ENCODE results near the gene ANKRD37. TPM values are rescaled to one million over a fixed set of nuclear protein-coding genes. Genes with fewer than 3 reads are reported as not detected.
A peak's percentile ranks its signal among the peaks of the same experiment; 100 is the strongest.
"Not testable (repeated sequence)": the region's sequence is repeated elsewhere in the genome, so short reads cannot be mapped to it uniquely, and the experiment has no call there.

Gene ANKRD37, protein sequence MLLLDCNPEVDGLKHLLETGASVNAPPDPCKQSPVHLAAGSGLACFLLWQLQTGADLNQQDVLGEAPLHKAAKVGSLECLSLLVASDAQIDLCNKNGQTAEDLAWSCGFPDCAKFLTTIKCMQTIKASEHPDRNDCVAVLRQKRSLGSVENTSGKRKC
- total RNA-seq = 5.6 and 7.3 TPM in 2 replicates
- polyA plus RNA-seq (2012) = 15.5 TPM

- peak; percentile 62 for DNase-seq (ENCODE audit: low read depth)
Observed at GRCh38 chr4:185396724-185397385, at the start of gene ANKRD37. ANKRD37 (plus strand) TSS chr4:185396841; CDS start chr4:185396924, 83 bp downstream.

- DNase-seq (ENCODE audit: low read depth) = no peak
Observed at GRCh38 chr4:185346975-185347601, 49.6 kb upstream of the ANKRD37 start.

DNA sequence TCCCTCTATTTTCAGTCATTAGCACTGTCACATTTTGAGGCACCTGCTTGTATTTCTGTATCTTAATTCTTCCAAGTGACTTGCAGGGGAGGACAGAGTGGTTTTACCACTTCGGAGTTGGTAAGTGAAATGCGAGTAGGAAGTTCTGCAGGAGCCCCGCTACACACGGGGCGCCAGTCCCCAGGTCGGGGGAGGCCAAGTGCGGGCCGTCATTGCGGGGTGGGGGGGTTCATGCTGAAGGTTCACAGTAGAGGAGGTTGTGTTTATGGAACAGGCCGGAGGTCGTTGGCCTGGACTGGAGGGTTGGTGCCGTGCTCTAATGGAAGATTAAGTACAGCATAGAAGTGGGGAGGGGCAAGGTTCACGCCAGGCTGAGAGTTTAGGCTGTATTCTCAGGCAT lies 45.0 kb upstream of the ANKRD37 start:
- DNase-seq (ENCODE audit: low read depth) = no peak

DNA sequence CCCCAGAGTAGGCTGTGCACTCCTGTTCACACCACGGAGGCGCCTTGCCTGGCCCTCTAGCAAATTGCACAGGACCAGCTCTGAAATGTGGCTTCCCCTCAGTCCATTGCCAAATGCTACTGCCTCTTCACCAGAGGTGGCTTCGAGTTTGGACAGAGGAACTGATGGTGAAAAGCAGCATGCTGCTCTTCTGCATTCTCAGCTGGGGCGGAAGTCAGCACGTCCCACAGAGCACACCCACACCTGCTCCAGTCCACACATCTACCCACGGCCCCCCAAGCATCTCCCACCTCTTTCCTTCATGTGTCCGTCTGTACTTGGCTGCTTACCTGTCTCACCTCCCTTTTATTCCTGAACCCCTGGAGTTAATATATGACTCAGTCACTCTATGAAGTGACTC lies 44.4 kb upstream of the ANKRD37 start:
- no peak for DNase-seq (ENCODE audit: low read depth)

DNA sequence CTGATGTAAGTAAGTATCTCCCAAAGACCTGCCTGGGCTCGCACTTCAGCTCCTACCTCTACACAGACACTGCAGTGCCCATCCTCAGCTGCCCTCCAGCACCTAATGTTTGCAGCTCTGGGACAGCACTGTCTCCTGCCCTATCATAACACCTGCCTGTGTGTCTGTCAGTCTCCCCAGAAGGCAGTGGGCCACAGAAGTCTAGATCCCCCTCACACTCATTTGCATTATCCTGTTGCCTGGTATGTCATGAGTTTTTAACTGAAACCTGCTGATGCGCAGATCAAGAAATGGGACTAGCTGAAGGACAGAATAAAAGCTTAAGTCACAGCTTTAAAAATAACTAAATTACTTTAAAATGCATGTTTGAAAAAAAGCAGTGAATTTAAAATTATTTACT lies 43.9 kb upstream of the ANKRD37 start:
- DNase-seq (ENCODE audit: low read depth) = no peak

DNA sequence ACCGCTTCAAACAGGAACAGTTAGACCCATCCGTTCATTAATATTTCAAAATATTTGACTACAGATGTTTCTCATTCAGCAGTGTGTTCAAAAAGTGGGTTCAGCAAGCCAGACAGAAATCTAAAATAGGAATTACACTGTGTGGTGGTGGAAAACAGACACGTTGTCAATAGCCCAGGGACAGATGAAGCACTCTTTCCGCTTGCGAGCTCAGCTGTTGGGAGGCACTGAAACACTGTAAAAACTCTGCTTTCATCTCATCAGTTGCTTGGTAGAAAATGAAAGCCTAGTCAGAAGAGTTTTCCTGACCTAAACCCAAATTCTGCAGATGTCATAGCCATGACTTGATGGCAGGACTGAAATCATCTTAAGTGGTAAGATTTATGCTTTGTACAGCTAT lies 39.4 kb upstream of the ANKRD37 start:
- peak; percentile 32 for DNase-seq (ENCODE audit: low read depth)

GRCh38 chr4:185357733-185358440 lies 38.8 kb upstream of the ANKRD37 start:
- no peak for DNase-seq (ENCODE audit: low read depth)

DNA sequence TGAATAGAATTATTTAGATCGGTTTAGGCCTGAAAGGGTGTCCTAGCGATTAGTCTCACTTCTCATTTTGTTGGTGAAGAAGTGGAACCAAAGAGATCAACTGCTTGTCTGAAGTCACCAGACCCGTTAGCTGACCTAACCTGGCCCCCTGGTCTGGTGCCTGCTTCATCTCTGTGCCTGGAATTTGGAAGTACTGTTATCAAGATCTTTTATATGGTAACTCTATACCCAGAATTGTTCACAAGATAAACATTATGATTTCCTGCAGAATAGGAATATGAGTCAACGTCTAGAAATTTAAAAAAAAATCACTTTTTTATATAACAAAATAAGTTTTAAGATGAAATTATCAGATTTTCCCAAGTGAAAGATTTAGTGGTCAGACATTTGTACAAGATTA lies 38.1 kb upstream of the ANKRD37 start:
- DNase-seq (ENCODE audit: low read depth) = no peak

DNA sequence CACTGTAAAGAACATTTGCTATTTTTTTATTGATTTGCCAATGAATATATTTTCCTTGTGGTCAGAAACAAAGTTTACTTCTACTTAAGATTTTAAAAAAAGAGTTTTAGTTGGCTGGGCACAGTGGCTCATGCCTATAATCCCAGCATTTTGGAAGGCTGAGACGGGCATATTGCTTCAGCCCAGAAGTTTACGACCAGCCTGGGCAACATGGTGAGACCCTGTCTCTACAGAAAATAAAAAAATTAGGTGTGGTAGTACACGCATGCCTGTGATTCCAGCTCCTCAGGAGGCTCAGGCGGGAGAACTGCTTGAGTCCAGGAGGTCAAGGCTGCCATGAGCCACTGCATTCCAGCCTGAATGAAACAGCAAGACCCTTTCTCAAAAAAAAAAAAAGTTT lies 37.7 kb upstream of the ANKRD37 start:
- DNase-seq (ENCODE audit: low read depth) = no peak

DNA sequence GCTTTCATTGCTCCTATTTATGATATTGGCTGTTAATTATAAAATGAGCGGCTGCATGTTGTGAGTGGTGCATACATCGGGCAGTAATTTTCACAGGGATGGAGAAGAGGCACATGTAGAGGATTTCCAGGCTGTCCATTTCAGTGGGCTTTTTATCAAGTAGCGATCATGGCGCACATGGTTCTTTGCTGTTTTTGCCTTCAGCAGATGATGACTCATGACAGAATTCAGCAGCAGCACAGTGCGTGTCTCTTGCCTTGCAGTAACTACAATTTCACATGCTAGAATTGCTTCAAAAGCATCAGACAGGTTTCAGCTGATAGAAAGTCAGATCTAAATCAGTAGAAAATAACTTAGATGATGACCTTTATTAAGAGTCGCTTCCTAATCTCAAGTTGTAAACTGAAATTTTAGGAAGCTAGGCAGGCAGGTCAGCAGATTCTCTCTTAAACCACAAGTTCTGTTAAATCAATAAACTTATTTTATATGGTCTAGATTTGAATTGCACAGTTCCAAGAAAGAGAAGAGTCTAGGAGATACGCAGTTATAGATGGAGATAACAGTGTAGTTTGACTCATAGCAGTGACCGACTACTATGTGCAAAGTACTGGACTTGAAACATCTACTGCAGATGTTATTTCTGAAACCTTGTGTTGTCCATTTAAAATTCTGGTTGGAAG lies 36.7 kb upstream of the ANKRD37 start:
- no peak for DNase-seq (ENCODE audit: low read depth)

DNA sequence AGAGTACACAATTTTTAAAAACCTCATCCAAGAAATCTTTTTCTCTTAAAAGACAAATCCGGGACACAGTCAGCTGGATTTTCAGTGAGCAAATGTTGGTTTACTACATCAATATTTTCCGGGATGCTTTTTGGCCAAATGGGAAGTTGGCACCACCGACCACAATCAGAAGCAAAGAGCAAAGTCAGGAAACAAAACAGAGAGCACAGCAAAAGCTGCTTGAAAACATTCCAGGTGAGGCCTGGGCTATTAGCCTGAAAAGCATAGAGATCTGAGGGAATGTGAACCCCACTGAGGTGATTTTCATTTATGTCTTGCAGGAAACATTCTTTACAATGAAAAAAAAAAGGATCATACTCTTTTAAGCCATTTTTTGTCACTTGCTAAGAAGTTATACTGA lies 34.8 kb upstream of the ANKRD37 start:
- no peak for DNase-seq (ENCODE audit: low read depth)

DNA sequence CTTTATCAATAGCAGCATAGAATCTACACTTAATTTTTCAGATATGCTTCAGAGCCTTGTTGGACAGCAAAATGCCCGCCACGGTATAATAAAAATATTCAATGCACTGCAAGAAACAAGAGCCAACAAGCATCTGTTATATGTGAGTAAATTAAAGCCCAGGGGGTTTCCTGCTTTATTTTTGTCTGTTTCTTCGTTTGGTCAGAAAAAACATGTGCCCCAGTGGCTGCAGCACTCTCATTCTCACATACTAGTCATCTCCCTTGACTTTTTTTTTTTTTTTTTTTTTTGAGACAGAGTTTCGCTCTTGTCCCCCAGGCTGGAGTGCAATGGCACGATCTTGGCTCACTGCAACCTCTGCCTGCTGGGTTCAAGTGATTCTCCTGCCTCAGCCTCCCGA lies 34.1 kb upstream of the ANKRD37 start:
- not testable (repeated sequence) for DNase-seq (ENCODE audit: low read depth)

GRCh38 chr4:185363251-185363650 lies 33.4 kb upstream of the ANKRD37 start:
- no peak for DNase-seq (ENCODE audit: low read depth)

GRCh38 chr4:185364886-185365285 lies 31.8 kb upstream of the ANKRD37 start:
- no peak for DNase-seq (ENCODE audit: low read depth)

DNA sequence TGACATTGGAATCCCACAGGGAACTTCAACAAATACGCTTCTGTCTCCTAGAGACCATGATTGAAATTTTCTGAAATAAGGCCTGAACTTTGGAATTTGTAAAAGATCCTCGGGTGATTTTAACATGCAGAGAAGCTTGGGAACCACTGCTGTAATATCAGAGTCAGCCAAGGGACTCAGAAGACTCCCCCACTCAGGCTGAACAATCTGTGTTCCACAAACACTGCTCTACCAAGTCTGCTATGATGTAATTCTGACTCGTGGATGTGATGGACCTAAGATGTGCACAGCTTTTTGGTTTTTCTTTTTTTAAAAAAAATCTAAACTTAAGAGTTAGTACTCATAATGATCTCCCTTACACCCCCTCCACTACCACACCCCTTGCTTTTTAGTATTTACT lies 26.9 kb upstream of the ANKRD37 start:
- no peak for DNase-seq (ENCODE audit: low read depth)

GRCh38 chr4:185370268-185370949 lies 26.2 kb upstream of the ANKRD37 start:
- DNase-seq (ENCODE audit: low read depth) = no peak

GRCh38 chr4:185371702-185372101 lies 24.9 kb upstream of the ANKRD37 start:
- DNase-seq (ENCODE audit: low read depth) = no peak

GRCh38 chr4:185374027-185374426 lies 22.6 kb upstream of the ANKRD37 start:
- DNase-seq (ENCODE audit: low read depth) = no peak

GRCh38 chr4:185374573-185374972 lies 22.1 kb upstream of the ANKRD37 start:
- no peak for DNase-seq (ENCODE audit: low read depth)

- no peak for DNase-seq (ENCODE audit: low read depth)
Observed at GRCh38 chr4:185378264-185378663, 18.4 kb upstream of the ANKRD37 start.

All from myocyte (in vitro differentiated cells).